GM23338 (cell line): ENCODE results near the gene PACC1. TPM values are rescaled to one million over a fixed set of nuclear protein-coding genes. Genes with fewer than 3 reads are reported as not detected.

Experiments
- ATAC-seq: fragments of 200-7000 bp; cut with Tn5 transposase; 3 replicates; pipeline ENCODE4 v1.9.1; 2020
- DNase-seq: peaks from one replicate; pipeline ENCODE4 v3.0.0-alpha.2; 2015; ENCODE audit warnings: low spot score
- H2AFZ ChIP-seq: fragments of 200-600 bp; sonication (generic); 2 replicates; pipeline ENCODE4 v1.8.0; 2016; ENCODE audit warnings: antibody characterized with exemption, mild to moderate bottlenecking, moderate library complexity
- H3F3A ChIP-seq: fragments of 200-600 bp; sonication (generic); replicated peaks from 2 replicates; pipeline ENCODE4 v1.8.0; 2017; ENCODE audit warnings: antibody characterized with exemption, mixed run types, low read depth
- H3K27ac ChIP-seq: fragments of 200-600 bp; sonication (generic); 2 replicates; pipeline ENCODE4 v1.6.1; 2016; ENCODE audit warnings: low read depth
- H3K27me3 ChIP-seq: fragments of 200-600 bp; sonication (generic); 2 replicates; pipeline ENCODE4 v1.8.0; 2016; ENCODE audit warnings: mild to moderate bottlenecking, mixed run types, moderate library complexity; ENCODE audit not compliant: insufficient read depth
- H3K36me3 ChIP-seq: fragments of 200-600 bp; sonication (generic); 2 replicates; pipeline ENCODE4 v1.8.0; 2016; ENCODE audit warnings: mild to moderate bottlenecking; ENCODE audit not compliant: insufficient read depth
- H3K4me1 ChIP-seq: fragments of 200-600 bp; sonication (generic); 2 replicates; pipeline ENCODE4 v1.8.0; 2016; ENCODE audit warnings: mild to moderate bottlenecking, moderate library complexity; ENCODE audit not compliant: insufficient read depth
- H3K4me2 ChIP-seq: fragments of 200-600 bp; sonication (generic); 2 replicates; pipeline ENCODE4 v1.7.1; 2017; ENCODE audit warnings: mixed run types
- H3K4me3 ChIP-seq: fragments of 200-600 bp; sonication (generic); 2 replicates; pipeline ENCODE4 v1.6.1; 2016; ENCODE audit warnings: mixed run types
- H3K79me2 ChIP-seq: fragments of 200-600 bp; sonication (generic); replicated peaks from 2 replicates; pipeline ENCODE4 v1.8.0; 2017; ENCODE audit warnings: mild to moderate bottlenecking; ENCODE audit not compliant: insufficient read depth
- H3K9me2 ChIP-seq: fragments of 200-600 bp; sonication (generic); 2 replicates; pipeline ENCODE4 v1.8.0; 2017; ENCODE audit not compliant: insufficient read depth
- H4K20me1 ChIP-seq: fragments of 200-600 bp; sonication (generic); replicated peaks from 2 replicates; pipeline ENCODE4 v1.8.0; 2017; ENCODE audit warnings: mild to moderate bottlenecking; ENCODE audit not compliant: insufficient read depth
- H3K27ac Mint-ChIP-seq: 2 replicates; pipeline ENCODE4 v1.8.0; 2020; ENCODE audit warnings: inconsistent platforms, mild to moderate bottlenecking, moderate library complexity, mixed read lengths
- H3K27me3 Mint-ChIP-seq: 3 replicates; pipeline ENCODE4 v1.8.0; 2022; ENCODE audit warnings: low read depth, mild to moderate bottlenecking, moderate library complexity, mixed read lengths, inconsistent platforms; ENCODE audit not compliant: insufficient read depth, poor library complexity
- H3K36me3 Mint-ChIP-seq: 3 replicates; pipeline ENCODE4 v1.8.0; 2021; ENCODE audit warnings: low read depth, mild to moderate bottlenecking, inconsistent platforms, moderate library complexity, mixed read lengths
- H3K4me1 Mint-ChIP-seq: 3 replicates; pipeline ENCODE4 v1.8.0; 2020; ENCODE audit warnings: mild to moderate bottlenecking, inconsistent platforms, mixed read lengths
- H3K4me3 Mint-ChIP-seq: 3 replicates; pipeline ENCODE4 v1.8.0; 2021; ENCODE audit warnings: moderate library complexity, mild to moderate bottlenecking, inconsistent platforms, mixed read lengths
- H3K9me3 Mint-ChIP-seq: 3 replicates; pipeline ENCODE4 v1.8.0; 2020; ENCODE audit warnings: moderate library complexity, mild to moderate bottlenecking, inconsistent platforms, mixed read lengths
- CREB1 ChIP-seq: fragments of 250-450 bp; sonication (Bioruptor Pico); IDR thresholded peaks from 2 replicates; pipeline ENCODE4 v1.5.0; 2020; ENCODE audit warnings: low read depth, mild to moderate bottlenecking, moderate library complexity
- STAT1 ChIP-seq: IDR thresholded peaks from one replicate; pipeline ENCODE4 v1.6.1; 2016; ENCODE audit warnings: antibody characterized with exemption; ENCODE audit not compliant: unreplicated experiment
- ZNF114 ChIP-seq: fragments of 250-450 bp; sonication (Bioruptor Pico); IDR thresholded peaks from 2 replicates; pipeline ENCODE4 v1.5.0; 2020; ENCODE audit warnings: mild to moderate bottlenecking, moderate library complexity
- ZNF331 ChIP-seq: fragments of 250-450 bp; sonication (Bioruptor Pico); IDR thresholded peaks from 2 replicates; pipeline ENCODE4 v1.5.0; 2020; ENCODE audit warnings: low read depth, mild to moderate bottlenecking, moderate library complexity
- polyA plus RNA-seq: library from polyadenylated mRNA; unstranded; fragments of >200 nt; fragmentation: Nextera tagmentation; extraction: Ambion mirVana; gene quantifications from 2 replicates; pipeline ENCODE4 v1.2.1, GENCODE V29; 2016
- total RNA-seq: library from RNA; depleted of rRNA; stranded (reverse); fragments of >200 nt; shearing (Covaris generic); gene quantifications from 2 replicates; pipeline ENCODE4 v1.2.3, GENCODE V29; 2014
- TF ChIP-seq, protein P1 (sequence below), 2 experiments: fragments of 200-600 bp in 1 of 2; sonication (generic) in 1 of 2; conservative IDR thresholded peaks; 2 replicates each; pipeline versions ENCODE4 v1.5.1 to v1.6.1; 2016 to 2017; ENCODE audit warnings: antibody characterized with exemption in 2 of 2, low read depth in 2 of 2, mild to moderate bottlenecking in 2 of 2, moderate library complexity in 1 of 2
- TF ChIP-seq, protein P2 (sequence below): fragments of 250-450 bp; sonication (Bioruptor Pico); IDR thresholded peaks from 2 replicates; pipeline ENCODE4 v1.5.0; 2020; ENCODE audit warnings: mild to moderate bottlenecking, moderate library complexity

The PACC1 gene
- total and polyA plus RNA-seq, 2 experiments from 2014 or later, result 17.1 to 18.0 TPM

DNA sequence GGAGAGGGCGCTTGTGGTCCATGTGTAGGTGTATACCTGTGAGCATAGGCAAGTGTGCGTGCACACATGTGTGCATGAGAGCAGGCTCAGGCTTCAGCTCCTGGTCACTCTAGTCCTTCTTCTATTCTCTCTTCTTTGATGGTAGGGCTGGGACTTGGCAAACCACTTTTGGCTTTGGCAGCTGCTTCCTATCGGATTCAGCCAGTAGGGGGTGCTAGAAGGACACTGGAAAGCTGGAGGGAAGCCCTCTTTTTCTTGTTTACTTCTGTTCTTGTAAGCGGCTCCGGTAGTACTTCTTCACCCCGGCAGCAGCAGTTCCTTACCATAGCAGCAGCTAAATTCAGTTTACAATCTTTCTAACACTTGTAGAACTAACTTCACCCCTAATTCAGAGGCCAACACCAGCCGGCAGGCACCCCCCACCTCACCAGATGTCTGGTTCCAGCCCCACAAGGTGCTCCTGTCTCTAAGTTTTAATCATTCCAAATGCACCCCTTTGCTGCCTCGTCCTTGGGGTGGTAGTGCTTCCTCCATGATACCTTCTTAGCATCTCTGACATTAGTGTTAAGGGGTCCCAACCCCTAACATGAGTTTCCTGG is 43.2 kb upstream of the PACC1 start:
- Histone ChIP-seq H2AFZ (peak overlapping the region; percentile 47; the same call in 1 of the 2 replicates), H3K4me2 (no peak overlapping the region), H3K36me3 (no peaks in the 10 kb centered on the region), H3F3A (no peaks in the 10 kb centered on the region), H3K27ac (no peak overlapping the region), H3K4me3 (no peak overlapping the region), H3K9me2 (no peaks in the 10 kb centered on the region), H4K20me1 (no peaks in the 10 kb centered on the region), H3K79me2 (no peaks in the 10 kb centered on the region), H3K27me3 (no peaks in the 10 kb centered on the region), H3K4me1 (peaks cover 7% of the 10 kb centered on the region; the same call in 1 of the 2 replicates)
- Mint-ChIP-seq H3K4me3 (no peak overlapping the region), H3K27me3 (peaks cover 2% of the 10 kb centered on the region), H3K27ac (no peak overlapping the region), H3K4me1 (peaks cover 9% of the 10 kb centered on the region), H3K36me3 (no peaks in the 10 kb centered on the region), H3K9me3 (peaks cover 3% of the 10 kb centered on the region; the same call in 1 of the 3 replicates)
- ATAC-seq (peak; percentile 60), DNase-seq (peak; percentile 93)
- TF ChIP-seq CREB1 (CRISPR knock-in tag), result no peak
- TF ChIP-seq ZNF114 (CRISPR knock-in tag), result no peak
- TF ChIP-seq ZNF331 (CRISPR knock-in tag), result no peak
- TF ChIP-seq, protein P1, sequence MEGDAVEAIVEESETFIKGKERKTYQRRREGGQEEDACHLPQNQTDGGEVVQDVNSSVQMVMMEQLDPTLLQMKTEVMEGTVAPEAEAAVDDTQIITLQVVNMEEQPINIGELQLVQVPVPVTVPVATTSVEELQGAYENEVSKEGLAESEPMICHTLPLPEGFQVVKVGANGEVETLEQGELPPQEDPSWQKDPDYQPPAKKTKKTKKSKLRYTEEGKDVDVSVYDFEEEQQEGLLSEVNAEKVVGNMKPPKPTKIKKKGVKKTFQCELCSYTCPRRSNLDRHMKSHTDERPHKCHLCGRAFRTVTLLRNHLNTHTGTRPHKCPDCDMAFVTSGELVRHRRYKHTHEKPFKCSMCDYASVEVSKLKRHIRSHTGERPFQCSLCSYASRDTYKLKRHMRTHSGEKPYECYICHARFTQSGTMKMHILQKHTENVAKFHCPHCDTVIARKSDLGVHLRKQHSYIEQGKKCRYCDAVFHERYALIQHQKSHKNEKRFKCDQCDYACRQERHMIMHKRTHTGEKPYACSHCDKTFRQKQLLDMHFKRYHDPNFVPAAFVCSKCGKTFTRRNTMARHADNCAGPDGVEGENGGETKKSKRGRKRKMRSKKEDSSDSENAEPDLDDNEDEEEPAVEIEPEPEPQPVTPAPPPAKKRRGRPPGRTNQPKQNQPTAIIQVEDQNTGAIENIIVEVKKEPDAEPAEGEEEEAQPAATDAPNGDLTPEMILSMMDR (conservative IDR thresholded peaks at IDR 0.05; ENCODE audit: low read depth in 2 of 2), result peak; percentile 91 to 94
- TF ChIP-seq STAT1, result no peak
- TF ChIP-seq, protein P2, sequence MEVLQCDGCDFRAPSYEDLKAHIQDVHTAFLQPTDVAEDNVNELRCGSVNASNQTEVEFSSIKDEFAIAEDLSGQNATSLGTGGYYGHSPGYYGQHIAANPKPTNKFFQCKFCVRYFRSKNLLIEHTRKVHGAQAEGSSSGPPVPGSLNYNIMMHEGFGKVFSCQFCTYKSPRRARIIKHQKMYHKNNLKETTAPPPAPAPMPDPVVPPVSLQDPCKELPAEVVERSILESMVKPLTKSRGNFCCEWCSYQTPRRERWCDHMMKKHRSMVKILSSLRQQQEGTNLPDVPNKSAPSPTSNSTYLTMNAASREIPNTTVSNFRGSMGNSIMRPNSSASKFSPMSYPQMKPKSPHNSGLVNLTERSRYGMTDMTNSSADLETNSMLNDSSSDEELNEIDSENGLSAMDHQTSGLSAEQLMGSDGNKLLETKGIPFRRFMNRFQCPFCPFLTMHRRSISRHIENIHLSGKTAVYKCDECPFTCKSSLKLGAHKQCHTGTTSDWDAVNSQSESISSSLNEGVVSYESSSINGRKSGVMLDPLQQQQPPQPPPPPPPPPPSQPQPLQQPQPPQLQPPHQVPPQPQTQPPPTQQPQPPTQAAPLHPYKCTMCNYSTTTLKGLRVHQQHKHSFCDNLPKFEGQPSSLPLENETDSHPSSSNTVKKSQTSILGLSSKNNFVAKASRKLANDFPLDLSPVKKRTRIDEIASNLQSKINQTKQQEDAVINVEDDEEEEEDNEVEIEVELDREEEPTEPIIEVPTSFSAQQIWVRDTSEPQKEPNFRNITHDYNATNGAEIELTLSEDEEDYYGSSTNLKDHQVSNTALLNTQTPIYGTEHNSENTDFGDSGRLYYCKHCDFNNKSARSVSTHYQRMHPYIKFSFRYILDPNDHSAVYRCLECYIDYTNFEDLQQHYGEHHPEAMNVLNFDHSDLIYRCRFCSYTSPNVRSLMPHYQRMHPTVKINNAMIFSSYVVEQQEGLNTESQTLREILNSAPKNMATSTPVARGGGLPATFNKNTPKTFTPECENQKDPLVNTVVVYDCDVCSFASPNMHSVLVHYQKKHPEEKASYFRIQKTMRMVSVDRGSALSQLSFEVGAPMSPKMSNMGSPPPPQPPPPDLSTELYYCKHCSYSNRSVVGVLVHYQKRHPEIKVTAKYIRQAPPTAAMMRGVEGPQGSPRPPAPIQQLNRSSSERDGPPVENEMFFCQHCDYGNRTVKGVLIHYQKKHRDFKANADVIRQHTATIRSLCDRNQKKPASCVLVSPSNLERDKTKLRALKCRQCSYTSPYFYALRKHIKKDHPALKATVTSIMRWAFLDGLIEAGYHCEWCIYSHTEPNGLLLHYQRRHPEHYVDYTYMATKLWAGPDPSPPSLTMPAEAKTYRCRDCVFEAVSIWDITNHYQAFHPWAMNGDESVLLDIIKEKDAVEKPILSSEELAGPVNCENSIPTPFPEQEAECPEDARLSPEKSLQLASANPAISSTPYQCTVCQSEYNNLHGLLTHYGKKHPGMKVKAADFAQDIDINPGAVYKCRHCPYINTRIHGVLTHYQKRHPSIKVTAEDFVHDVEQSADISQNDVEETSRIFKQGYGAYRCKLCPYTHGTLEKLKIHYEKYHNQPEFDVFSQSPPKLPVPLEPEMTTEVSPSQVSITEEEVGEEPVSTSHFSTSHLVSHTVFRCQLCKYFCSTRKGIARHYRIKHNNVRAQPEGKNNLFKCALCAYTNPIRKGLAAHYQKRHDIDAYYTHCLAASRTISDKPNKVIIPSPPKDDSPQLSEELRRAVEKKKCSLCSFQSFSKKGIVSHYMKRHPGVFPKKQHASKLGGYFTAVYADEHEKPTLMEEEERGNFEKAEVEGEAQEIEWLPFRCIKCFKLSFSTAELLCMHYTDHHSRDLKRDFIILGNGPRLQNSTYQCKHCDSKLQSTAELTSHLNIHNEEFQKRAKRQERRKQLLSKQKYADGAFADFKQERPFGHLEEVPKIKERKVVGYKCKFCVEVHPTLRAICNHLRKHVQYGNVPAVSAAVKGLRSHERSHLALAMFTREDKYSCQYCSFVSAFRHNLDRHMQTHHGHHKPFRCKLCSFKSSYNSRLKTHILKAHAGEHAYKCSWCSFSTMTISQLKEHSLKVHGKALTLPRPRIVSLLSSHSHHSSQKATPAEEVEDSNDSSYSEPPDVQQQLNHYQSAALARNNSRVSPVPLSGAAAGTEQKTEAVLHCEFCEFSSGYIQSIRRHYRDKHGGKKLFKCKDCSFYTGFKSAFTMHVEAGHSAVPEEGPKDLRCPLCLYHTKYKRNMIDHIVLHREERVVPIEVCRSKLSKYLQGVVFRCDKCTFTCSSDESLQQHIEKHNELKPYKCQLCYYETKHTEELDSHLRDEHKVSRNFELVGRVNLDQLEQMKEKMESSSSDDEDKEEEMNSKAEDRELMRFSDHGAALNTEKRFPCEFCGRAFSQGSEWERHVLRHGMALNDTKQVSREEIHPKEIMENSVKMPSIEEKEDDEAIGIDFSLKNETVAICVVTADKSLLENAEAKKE (CRISPR knock-in tag), result no peak
